ENCODE data around the gene SMIM20.

Gene SMIM20

DNA sequence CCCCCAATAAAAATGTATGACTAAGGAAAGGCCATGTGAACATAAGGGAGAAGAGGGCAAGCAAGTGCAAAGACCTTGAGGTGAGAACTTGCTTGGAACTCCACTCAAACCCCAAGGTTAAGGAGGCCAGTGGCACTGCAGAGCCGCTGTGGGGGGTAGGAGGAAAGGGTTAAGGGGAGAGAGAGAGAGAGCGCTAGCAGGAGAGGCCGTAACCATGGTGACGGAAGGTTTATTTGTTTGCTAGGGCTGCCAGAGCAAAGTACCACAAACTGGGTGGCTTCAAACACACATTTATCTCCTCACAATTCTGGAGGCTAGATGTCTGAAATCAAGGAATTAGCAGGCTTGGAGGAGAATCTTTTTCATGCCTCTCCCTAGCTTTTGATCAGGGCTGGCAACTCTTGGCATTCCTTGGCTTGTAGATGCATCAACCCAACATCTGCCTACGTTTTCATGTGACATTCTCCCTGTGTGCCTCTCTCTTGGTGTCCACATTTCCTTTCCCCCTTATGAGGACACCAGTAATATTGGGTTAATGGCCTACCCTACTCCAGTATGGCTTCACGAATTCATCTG is 35.2 kb downstream of the SMIM20 start:
- Histone ChIP-seq H3K27me3 (ENCODE audit: low read length) (no peaks in the 10 kb centered on the region), H3K9ac (ENCODE audit: low read length) (no peak overlapping the region), H3K9me2 (replicated peaks; ENCODE audit: insufficient read depth, low read length) (no peaks in the 10 kb centered on the region), H2AFZ (ENCODE audit: low read depth, low read length, severe bottlenecking) (no peak overlapping the region), H3K79me2 (ENCODE audit: insufficient read depth, low read length) (no peaks in the 10 kb centered on the region), H3K9me3 (ENCODE audit: insufficient read depth, low read length) (no peaks in the 10 kb centered on the region), H3F3A (ENCODE audit: insufficient read depth) (no peaks in the 10 kb centered on the region), H3K27ac (ENCODE audit: low read depth, low read length) (no peak overlapping the region), H3K4me2 (ENCODE audit: low read depth, low read length, poor library complexity, severe bottlenecking) (no peak overlapping the region), H3K36me3 (ENCODE audit: low read length) (no peaks in the 10 kb centered on the region), H3K4me3 (ENCODE audit: insufficient read depth, low read length, poor library complexity, severe bottlenecking) (no peak overlapping the region), H4K20me1 (ENCODE audit: low read depth, low read length) (no peaks in the 10 kb centered on the region)
- TF ChIP-seq, protein P1, sequence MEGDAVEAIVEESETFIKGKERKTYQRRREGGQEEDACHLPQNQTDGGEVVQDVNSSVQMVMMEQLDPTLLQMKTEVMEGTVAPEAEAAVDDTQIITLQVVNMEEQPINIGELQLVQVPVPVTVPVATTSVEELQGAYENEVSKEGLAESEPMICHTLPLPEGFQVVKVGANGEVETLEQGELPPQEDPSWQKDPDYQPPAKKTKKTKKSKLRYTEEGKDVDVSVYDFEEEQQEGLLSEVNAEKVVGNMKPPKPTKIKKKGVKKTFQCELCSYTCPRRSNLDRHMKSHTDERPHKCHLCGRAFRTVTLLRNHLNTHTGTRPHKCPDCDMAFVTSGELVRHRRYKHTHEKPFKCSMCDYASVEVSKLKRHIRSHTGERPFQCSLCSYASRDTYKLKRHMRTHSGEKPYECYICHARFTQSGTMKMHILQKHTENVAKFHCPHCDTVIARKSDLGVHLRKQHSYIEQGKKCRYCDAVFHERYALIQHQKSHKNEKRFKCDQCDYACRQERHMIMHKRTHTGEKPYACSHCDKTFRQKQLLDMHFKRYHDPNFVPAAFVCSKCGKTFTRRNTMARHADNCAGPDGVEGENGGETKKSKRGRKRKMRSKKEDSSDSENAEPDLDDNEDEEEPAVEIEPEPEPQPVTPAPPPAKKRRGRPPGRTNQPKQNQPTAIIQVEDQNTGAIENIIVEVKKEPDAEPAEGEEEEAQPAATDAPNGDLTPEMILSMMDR (IDR thresholded peaks at IDR 0.05; ENCODE audit: insufficient read depth, low read length, poor library complexity, severe bottlenecking), result no peak
- no peak for TF ChIP-seq EZH2phosphoT487 (conservative IDR thresholded peaks at IDR 0.05; ENCODE audit: low read length)

DNA sequence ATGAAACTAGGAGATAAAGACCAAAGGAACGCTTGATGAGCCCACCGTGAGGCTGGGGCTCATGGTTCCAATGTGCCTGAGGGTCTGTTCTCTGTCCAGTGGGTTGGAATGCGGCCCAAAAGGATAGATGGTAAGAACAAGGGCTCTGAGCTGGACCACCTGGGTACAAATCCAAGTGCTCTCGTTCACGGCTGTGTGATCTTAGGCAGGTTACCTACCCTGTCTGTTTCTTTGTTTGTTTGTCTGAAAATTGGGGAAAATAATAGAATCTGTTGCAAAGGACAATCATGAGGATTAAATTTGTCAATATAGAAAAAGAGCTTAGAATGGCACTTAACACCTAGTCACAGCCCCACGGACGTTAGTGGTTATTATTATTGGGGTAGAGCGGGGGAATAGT is 36.0 kb downstream of the SMIM20 start:
- Histone ChIP-seq H3K79me2 (ENCODE audit: insufficient read depth, low read length) (no peaks in the 10 kb centered on the region), H3K4me3 (ENCODE audit: insufficient read depth, low read length, poor library complexity, severe bottlenecking) (no peak overlapping the region), H3K9me3 (ENCODE audit: insufficient read depth, low read length) (no peaks in the 10 kb centered on the region), H3K9me2 (replicated peaks; ENCODE audit: insufficient read depth, low read length) (no peaks in the 10 kb centered on the region), H3K4me2 (ENCODE audit: low read depth, low read length, poor library complexity, severe bottlenecking) (no peak overlapping the region), H3K27me3 (ENCODE audit: low read length) (no peaks in the 10 kb centered on the region), H3F3A (ENCODE audit: insufficient read depth) (no peaks in the 10 kb centered on the region), H3K9ac (ENCODE audit: low read length) (no peak overlapping the region), H2AFZ (ENCODE audit: low read depth, low read length, severe bottlenecking) (no peak overlapping the region), H4K20me1 (ENCODE audit: low read depth, low read length) (no peaks in the 10 kb centered on the region), H3K27ac (ENCODE audit: low read depth, low read length) (no peak overlapping the region), H3K36me3 (ENCODE audit: low read length) (no peaks in the 10 kb centered on the region)
- TF ChIP-seq, protein P1 (IDR thresholded peaks at IDR 0.05; ENCODE audit: insufficient read depth, low read length, poor library complexity, severe bottlenecking), result no peak
- TF ChIP-seq EZH2phosphoT487 (conservative IDR thresholded peaks at IDR 0.05; ENCODE audit: low read length), result no peak

DNA sequence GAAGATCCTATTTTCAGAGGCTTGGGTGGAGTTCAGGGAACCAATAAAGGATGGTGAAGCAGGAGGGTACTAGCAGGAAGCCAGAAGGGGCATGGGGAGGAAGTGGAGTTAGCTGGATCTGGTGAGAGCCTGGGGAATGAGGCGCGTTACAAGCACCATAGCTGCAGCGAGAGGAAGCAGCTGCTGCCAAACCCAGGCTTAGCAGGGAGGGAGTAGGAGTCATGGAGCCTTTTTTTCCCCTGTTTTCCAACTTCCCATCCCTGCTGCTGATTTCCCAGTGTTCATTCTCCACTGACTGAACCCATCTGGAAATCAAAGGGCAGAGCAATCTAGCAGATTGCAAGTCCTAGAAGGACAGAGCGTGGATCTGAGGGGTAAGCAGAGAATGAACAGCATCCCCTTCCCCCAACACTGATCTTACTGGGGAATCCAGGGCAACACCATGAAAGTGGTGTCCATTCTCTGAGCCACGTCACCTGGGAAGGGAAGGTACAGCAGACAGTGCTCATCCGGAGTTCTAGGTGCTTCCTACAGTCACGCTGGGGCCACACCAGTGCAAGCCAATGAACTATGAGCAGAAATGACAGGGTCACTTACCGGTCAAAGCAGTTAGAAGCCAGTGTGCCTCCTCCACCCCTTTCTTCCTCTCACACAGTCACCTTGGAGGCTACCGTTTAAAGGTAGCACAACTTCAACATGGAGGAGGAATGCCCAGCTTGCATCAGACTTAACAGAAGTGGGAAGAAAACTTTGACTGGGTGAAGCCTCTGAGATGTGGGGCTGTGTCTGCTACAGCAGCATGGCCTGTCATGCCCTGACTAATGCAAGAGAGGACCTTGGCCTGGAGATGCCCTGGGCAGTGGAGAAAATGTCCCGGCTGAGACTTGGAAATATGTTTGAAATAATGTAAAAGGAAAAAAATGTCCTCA is 36.7 kb downstream of the SMIM20 start:
- H3K79me2 ChIP-seq (ENCODE audit: insufficient read depth, low read length), result no peaks in the 10 kb centered on the region

More for the DNA sequence above, 36.7 kb downstream of the SMIM20 start:
- no peak overlapping the region for H3K4me2 ChIP-seq (ENCODE audit: low read depth, low read length, poor library complexity, severe bottlenecking)
- no peaks in the 10 kb centered on the region for H3K9me2 ChIP-seq (replicated peaks; ENCODE audit: insufficient read depth, low read length)
- TF ChIP-seq EZH2phosphoT487 (conservative IDR thresholded peaks at IDR 0.05; ENCODE audit: low read length), result no peak
- TF ChIP-seq, protein P1 (IDR thresholded peaks at IDR 0.05; ENCODE audit: insufficient read depth, low read length, poor library complexity, severe bottlenecking), result no peak
- H2AFZ ChIP-seq (ENCODE audit: low read depth, low read length, severe bottlenecking), result no peak overlapping the region
- no peaks in the 10 kb centered on the region for H3K27me3 ChIP-seq (ENCODE audit: low read length)
- no peak overlapping the region for H3K4me3 ChIP-seq (ENCODE audit: insufficient read depth, low read length, poor library complexity, severe bottlenecking)
- H3F3A ChIP-seq (ENCODE audit: insufficient read depth), result no peaks in the 10 kb centered on the region
- H3K27ac ChIP-seq (ENCODE audit: low read depth, low read length), result no peak overlapping the region
- H3K36me3 ChIP-seq (ENCODE audit: low read length), result no peaks in the 10 kb centered on the region
- H3K9me3 ChIP-seq (ENCODE audit: insufficient read depth, low read length), result no peaks in the 10 kb centered on the region
- no peaks in the 10 kb centered on the region for H4K20me1 ChIP-seq (ENCODE audit: low read depth, low read length)
- no peak overlapping the region for H3K9ac ChIP-seq (ENCODE audit: low read length)

Measured in SU-DHL-6 (cell line).